Panc1 (cell line): ENCODE data around the gene ELF4. TPM values are rescaled to one million over a fixed set of nuclear protein-coding genes. Genes with fewer than 3 reads are reported as not detected.

Source experiments
- ATAC-seq: fragments of 200-7000 bp; cut with Tn5 transposase; 2 replicates; pipeline ENCODE4 v1.9.1; 2020; ENCODE audit warnings: mild to moderate bottlenecking, moderate library complexity
- BruUV-seq: library from RNA; stranded (reverse); fragments of 400-500 nt; replicated peaks from 2 replicates; lab custom pipeline; 2021; lab: Mats Ljungman, UMichigan
- CTCF ChIA-PET: fragments of 300-600 bp; sonication (Branson Sonifier 250); formaldehyde crosslinking; loops from one replicate; lab custom pipeline; 2022; ENCODE audit warnings: antibody characterized with exemption; lab: Charles Lee
- POLR2A ChIA-PET: fragments of 300-600 bp; sonication (Branson Sonifier 250); formaldehyde crosslinking; loops from one replicate; lab custom pipeline; 2022; ENCODE audit warnings: antibody characterized with exemption; lab: Charles Lee
- DNase-seq: peaks from one replicate; pipeline ENCODE4 v3.0.0-alpha.2; 2010; ENCODE audit warnings: low read depth, low spot score
- H3K27ac ChIP-seq: 2 replicates; pipeline ENCODE4 v1.5.1; 2011; ENCODE audit warnings: mild to moderate bottlenecking, low read length, inconsistent platforms
- H3K27me3 ChIP-seq: fragments of 200-500 bp; sonication (Bioruptor generic); 2 replicates; pipeline ENCODE4 v1.6.0; 2014; ENCODE audit warnings: low read length, inconsistent platforms; ENCODE audit not compliant: control insufficient read depth, insufficient read depth
- H3K36me3 ChIP-seq: fragments of 200-500 bp; sonication (Bioruptor generic); 2 replicates; pipeline ENCODE4 v1.5.1; 2014; ENCODE audit warnings: inconsistent platforms, mild to moderate bottlenecking, low read length, moderate library complexity; ENCODE audit not compliant: control insufficient read depth, insufficient read depth
- H3K4me1 ChIP-seq: 2 replicates; pipeline ENCODE4 v1.5.1; 2011; ENCODE audit warnings: inconsistent platforms, mild to moderate bottlenecking, low read length, moderate library complexity; ENCODE audit not compliant: control insufficient read depth, insufficient read depth
- H3K4me3 ChIP-seq, 2 experiments: 2 replicates each; pipeline ENCODE4 v1.5.1; 2011 to 2012; ENCODE audit warnings: low read depth in 2 of 2, low read length in 2 of 2, mild to moderate bottlenecking in 2 of 2, inconsistent platforms in 1 of 2, moderate library complexity in 1 of 2
- H3K9me3 ChIP-seq: fragments of 200-500 bp; sonication (Bioruptor generic); 2 replicates; pipeline ENCODE4 v1.5.1; 2014; ENCODE audit warnings: low read depth, mild to moderate bottlenecking, inconsistent platforms, low read length, moderate library complexity; ENCODE audit not compliant: control insufficient read depth, insufficient read depth
- POLR2AphosphoS5 ChIP-seq: IDR thresholded peaks from 2 replicates; pipeline ENCODE4 v1.6.1; 2012; ENCODE audit warnings: mild to moderate bottlenecking, low read depth, low read length, moderate library complexity
- REST ChIP-seq, 2 experiments: IDR thresholded peaks; 2 replicates each; pipeline ENCODE4 v1.6.1; 2011 to 2012; ENCODE audit warnings: low read depth in 2 of 2, control low read depth in 1 of 2, low read length in 1 of 2, mild to moderate bottlenecking in 1 of 2, moderate library complexity in 1 of 2; ENCODE audit not compliant: insufficient read depth in 1 of 2
- SIN3A ChIP-seq: IDR thresholded peaks from 2 replicates; pipeline ENCODE4 v1.6.1; 2012; ENCODE audit warnings: low read depth, mild to moderate bottlenecking, low read length, moderate library complexity, borderline replicate concordance; ENCODE audit not compliant: insufficient read depth
- TCF7L2 ChIP-seq: IDR thresholded peaks from 2 replicates; pipeline ENCODE4 v1.6.1; 2011; ENCODE audit warnings: mild to moderate bottlenecking, low read depth, low read length, inconsistent platforms
- in situ Hi-C: cut with HindIII; loops from 2 replicates; pipeline ENCODE4 v1.10.0; 2016; ENCODE audit warnings: low sequenced_read_pairs, low pct_unique_long_range_greater_than_20kb
- intact Hi-C: fragments of 100-400 bp; cut with micrococcal nuclease; formaldehyde crosslinking; loops from one replicate; pipeline ENCODE4 v1.10.0; 2022; ENCODE audit not compliant: unreplicated experiment
- total RNA-seq: library from RNA; stranded (reverse); gene quantifications from one replicate; pipeline ENCODE4 v1.2.1, GENCODE V29; 2021; ENCODE audit not compliant: unreplicated experiment
- TF ChIP-seq, protein P1 (sequence below): fragments of 450-650 bp; IDR thresholded peaks from 2 replicates; pipeline ENCODE4 v1.5.1; 2017; ENCODE audit warnings: mild to moderate bottlenecking

ELF4 gene
- total RNA-seq, 1 experiment from 2014 or later: 48.0 TPM

DNA sequence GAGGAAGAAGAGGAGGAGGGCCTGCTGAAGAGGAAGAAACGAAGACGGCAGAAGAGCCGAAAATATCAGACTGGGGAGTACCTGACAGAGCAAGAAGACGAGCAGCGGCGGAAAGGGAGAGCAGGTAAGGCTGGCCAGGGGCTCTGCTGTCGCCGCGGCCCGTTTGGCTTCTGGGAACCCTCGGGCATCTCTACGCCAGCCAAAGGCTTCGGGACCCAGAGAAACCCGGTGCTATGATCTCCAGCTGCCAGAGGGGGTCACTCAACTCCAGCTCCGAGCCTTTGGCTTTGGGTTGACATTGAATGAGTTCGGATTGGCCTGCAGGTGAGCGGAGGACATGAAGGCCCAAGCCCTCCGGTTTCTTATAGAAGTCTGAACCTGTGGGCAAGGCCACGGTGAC is 85.0 kb downstream of the ELF4 start:
- Histone ChIP-seq H3K4me3 (no peak overlapping the region), H3K4me1 (no peaks in the 10 kb centered on the region), H3K9me3 (no peaks in the 10 kb centered on the region), H3K36me3 (peaks cover 36% of the 10 kb centered on the region), H3K27ac (no peak overlapping the region), H3K27me3 (no peaks in the 10 kb centered on the region)
- DNase-seq: no peak
- in situ Hi-C loops: no loop called here
- ChIA-PET CTCF (interaction anchor here (1.3 kb wide), 1 partner anchor 35 kb away, joined by 5 read pairs; no protein-coding TSS in a partner anchor), POLR2A (no interaction called here)
- intact Hi-C loops: loop anchor here (10.0 kb wide), 1 partner anchor 100 kb away; no protein-coding TSS in a partner anchor
- ATAC-seq: no peak
- no TSS peak for BruUV-seq
- TF ChIP-seq TCF7L2 (no peak), SIN3A (no peak), POLR2AphosphoS5 (no peak), REST (IDR thresholded peaks at IDR 0.05; ENCODE audit: insufficient read depth in 1 of 2, low read depth in 2 of 2, low read length in 1 of 2) (no peak)
- TF ChIP-seq, protein P1, sequence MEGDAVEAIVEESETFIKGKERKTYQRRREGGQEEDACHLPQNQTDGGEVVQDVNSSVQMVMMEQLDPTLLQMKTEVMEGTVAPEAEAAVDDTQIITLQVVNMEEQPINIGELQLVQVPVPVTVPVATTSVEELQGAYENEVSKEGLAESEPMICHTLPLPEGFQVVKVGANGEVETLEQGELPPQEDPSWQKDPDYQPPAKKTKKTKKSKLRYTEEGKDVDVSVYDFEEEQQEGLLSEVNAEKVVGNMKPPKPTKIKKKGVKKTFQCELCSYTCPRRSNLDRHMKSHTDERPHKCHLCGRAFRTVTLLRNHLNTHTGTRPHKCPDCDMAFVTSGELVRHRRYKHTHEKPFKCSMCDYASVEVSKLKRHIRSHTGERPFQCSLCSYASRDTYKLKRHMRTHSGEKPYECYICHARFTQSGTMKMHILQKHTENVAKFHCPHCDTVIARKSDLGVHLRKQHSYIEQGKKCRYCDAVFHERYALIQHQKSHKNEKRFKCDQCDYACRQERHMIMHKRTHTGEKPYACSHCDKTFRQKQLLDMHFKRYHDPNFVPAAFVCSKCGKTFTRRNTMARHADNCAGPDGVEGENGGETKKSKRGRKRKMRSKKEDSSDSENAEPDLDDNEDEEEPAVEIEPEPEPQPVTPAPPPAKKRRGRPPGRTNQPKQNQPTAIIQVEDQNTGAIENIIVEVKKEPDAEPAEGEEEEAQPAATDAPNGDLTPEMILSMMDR: no peak

- POLR2A ChIA-PET: interaction anchor here (0.6 kb wide), 1 partner anchor 43 kb away, joined by 6 read pairs; no protein-coding TSS in a partner anchor
- ATAC-seq (peak; percentile 67), DNase-seq (no peak)
- CTCF ChIA-PET: interaction anchor here (0.9 kb wide), 1 partner anchor 99 kb away, joined by 3 read pairs; no protein-coding TSS in a partner anchor
- no peak overlapping the region for H3K4me3 ChIP-seq
- BruUV-seq: no TSS peak
- H3K36me3 ChIP-seq: peaks cover 31% of the 10 kb centered on the region
- TF ChIP-seq TCF7L2 (no peak), REST (IDR thresholded peaks at IDR 0.05; ENCODE audit: insufficient read depth in 1 of 2, low read depth in 2 of 2, low read length in 1 of 2) (no peak), POLR2AphosphoS5 (no peak), SIN3A (no peak)
- TF ChIP-seq, protein P1: no peak
- H3K27me3 ChIP-seq: no peaks in the 10 kb centered on the region
- H3K9me3 ChIP-seq: no peaks in the 10 kb centered on the region
- in situ Hi-C loops (no loop called here), intact Hi-C loops (loop anchor here (10.0 kb wide), 1 partner anchor 99 kb away; no protein-coding TSS in a partner anchor)
- no peaks in the 10 kb centered on the region for H3K4me1 ChIP-seq
- H3K27ac ChIP-seq: no peak overlapping the region
Observed at GRCh38 chrX:130024127-130024526, 86.2 kb downstream of the ELF4 start.
